Activated CD8-positive, alpha-beta memory T cell treated with anti-CD3 and anti-CD28 coated beads, Interleukin-2, amount 10 ng/mL, durations not matched to agents 7 days and 5 days (primary cell): ENCODE results near the gene CACNA1S. TPM values are rescaled to one million over a fixed set of nuclear protein-coding genes. Genes with fewer than 3 reads are reported as not detected.

Source experiments
- ATAC-seq: fragments of 150-1000 bp; cut with Tn5 transposase; one replicate; pipeline ENCODE4 v1.10.0; 2021; ENCODE audit warnings: moderate library complexity
- CTCF ChIA-PET: fragments of 350-600 bp; sonication (Branson Sonifier 250); formaldehyde crosslinking; loops from one replicate; lab custom pipeline; 2021; ENCODE audit warnings: antibody characterized with exemption; lab: Charles Lee
- DNase-seq: peaks from one replicate; pipeline ENCODE4 v3.0.0-alpha.2; 2020
- H3K27ac Mint-ChIP-seq: one replicate; pipeline ENCODE4 v1.8.0; 2021; ENCODE audit warnings: mild to moderate bottlenecking, mixed read lengths
- H3K27me3 Mint-ChIP-seq: one replicate; pipeline ENCODE4 v1.8.0; 2021; ENCODE audit warnings: mixed read lengths
- H3K36me3 Mint-ChIP-seq: one replicate; pipeline ENCODE4 v1.8.0; 2021; ENCODE audit warnings: mild to moderate bottlenecking, mixed read lengths
- H3K4me1 Mint-ChIP-seq: one replicate; pipeline ENCODE4 v1.8.0; 2021; ENCODE audit warnings: mixed read lengths
- H3K4me3 Mint-ChIP-seq: one replicate; pipeline ENCODE4 v1.8.0; 2021; ENCODE audit warnings: mild to moderate bottlenecking, moderate library complexity, mixed read lengths
- H3K9me3 Mint-ChIP-seq: one replicate; pipeline ENCODE4 v1.8.0; 2022; ENCODE audit warnings: low read depth, mixed read lengths
- total RNA-seq, 2 experiments: library from RNA; stranded (reverse); gene quantifications; one replicate each; pipeline ENCODE4 v1.2.3, GENCODE V29; 2021

The CACNA1S gene
- total RNA-seq, 2 experiments from 2014 or later = not detected

- Mint-ChIP-seq H3K27me3 (peaks cover 12% of the 10 kb centered on the region), H3K27ac (no peak overlapping the region), H3K4me3 (no peak overlapping the region), H3K36me3 (no peaks in the 10 kb centered on the region), H3K4me1 (peaks cover 5% of the 10 kb centered on the region), H3K9me3 (no peaks in the 10 kb centered on the region)
- no peak for ATAC-seq
- CTCF ChIA-PET = no interaction called here
- no peak for DNase-seq
These were observed 2.6 kb downstream of the CACNA1S start for GRCh38 chr1:201109651-201110050.

- no peak for ATAC-seq
These were observed 3.6 kb downstream of the CACNA1S start for GRCh38 chr1:201108614-201109013.

GRCh38 chr1:201105688-201106087 lies 6.5 kb downstream of the CACNA1S start:
- CTCF ChIA-PET = no interaction called here
- ATAC-seq (no peak), DNase-seq (no peak)
- Mint-ChIP-seq H3K27ac (no peak overlapping the region), H3K4me3 (no peak overlapping the region), H3K4me1 (no peaks in the 10 kb centered on the region), H3K9me3 (no peaks in the 10 kb centered on the region), H3K27me3 (no peaks in the 10 kb centered on the region), H3K36me3 (no peaks in the 10 kb centered on the region)

More at GRCh38 chr1:201108614-201109013, 3.6 kb downstream of the CACNA1S start:
- Mint-ChIP-seq H3K4me3 (no peak overlapping the region), H3K27ac (no peak overlapping the region), H3K36me3 (no peaks in the 10 kb centered on the region), H3K9me3 (no peaks in the 10 kb centered on the region), H3K27me3 (peaks cover 8% of the 10 kb centered on the region), H3K4me1 (no peaks in the 10 kb centered on the region)
- DNase-seq = no peak
- CTCF ChIA-PET = interaction anchor here (1.2 kb wide), 1 partner anchor 11 kb away, joined by 5 read pairs; no protein-coding TSS in a partner anchor

- Mint-ChIP-seq H3K4me3 (no peak overlapping the region), H3K36me3 (no peaks in the 10 kb centered on the region), H3K27ac (no peak overlapping the region), H3K9me3 (no peaks in the 10 kb centered on the region), H3K27me3 (no peaks in the 10 kb centered on the region), H3K4me1 (no peaks in the 10 kb centered on the region)
- no peak for DNase-seq
- CTCF ChIA-PET = no interaction called here
- ATAC-seq = no peak
These were observed 8.1 kb downstream of the CACNA1S start for GRCh38 chr1:201104141-201104540.

- Mint-ChIP-seq H3K36me3 (no peaks in the 10 kb centered on the region), H3K4me1 (no peaks in the 10 kb centered on the region), H3K4me3 (no peak overlapping the region), H3K27me3 (no peaks in the 10 kb centered on the region), H3K27ac (no peak overlapping the region), H3K9me3 (no peaks in the 10 kb centered on the region)
- DNase-seq = no peak
- CTCF ChIA-PET = no interaction called here
- no peak for ATAC-seq
These were observed 8.6 kb downstream of the CACNA1S start for GRCh38 chr1:201103666-201104065.

- ATAC-seq (no peak), DNase-seq (no peak)
- no peaks in the 10 kb centered on the region for H3K36me3 Mint-ChIP-seq
- CTCF ChIA-PET = interaction anchor here (1.1 kb wide), 1 partner anchor 19 kb away, joined by 4 read pairs; no protein-coding TSS in a partner anchor
- no peaks in the 10 kb centered on the region for H3K9me3 Mint-ChIP-seq
- H3K4me1 Mint-ChIP-seq = no peaks in the 10 kb centered on the region
- H3K27me3 Mint-ChIP-seq = peaks cover 13% of the 10 kb centered on the region
- no peak overlapping the region for H3K27ac Mint-ChIP-seq
- no peak overlapping the region for H3K4me3 Mint-ChIP-seq
These were observed 11.9 kb downstream of the CACNA1S start for GRCh38 chr1:201100169-201100930.

GRCh38 chr1:201098992-201099677 lies 13.1 kb downstream of the CACNA1S start:
- ATAC-seq (no peak), DNase-seq (no peak)
- Mint-ChIP-seq H3K9me3 (no peaks in the 10 kb centered on the region), H3K36me3 (no peaks in the 10 kb centered on the region), H3K27me3 (peaks cover 13% of the 10 kb centered on the region), H3K4me3 (no peak overlapping the region), H3K27ac (no peak overlapping the region), H3K4me1 (no peaks in the 10 kb centered on the region)
- CTCF ChIA-PET = interaction anchor here (1.1 to 1.8 kb wide), 2 partner anchors 14 to 20 kb away, joined by 4 read pairs; no protein-coding TSS in a partner anchor

GRCh38 chr1:201096977-201097856 lies 15.0 kb downstream of the CACNA1S start:
- Mint-ChIP-seq H3K9me3 (no peaks in the 10 kb centered on the region), H3K36me3 (no peaks in the 10 kb centered on the region), H3K4me3 (no peak overlapping the region), H3K27me3 (peaks cover 20% of the 10 kb centered on the region), H3K27ac (no peak overlapping the region), H3K4me1 (no peaks in the 10 kb centered on the region)
- CTCF ChIA-PET = interaction anchor here (1.0 to 1.4 kb wide), 4 partner anchors 11 to 90 kb away, joined by 3 to 4 read pairs (median 4); no protein-coding TSS in a partner anchor
- no peak for ATAC-seq
- no peak for DNase-seq

GRCh38 chr1:201096041-201096461 lies 16.2 kb downstream of the CACNA1S start:
- Mint-ChIP-seq H3K4me1 (no peaks in the 10 kb centered on the region), H3K27me3 (peaks cover 24% of the 10 kb centered on the region), H3K9me3 (no peaks in the 10 kb centered on the region), H3K36me3 (no peaks in the 10 kb centered on the region), H3K4me3 (no peak overlapping the region), H3K27ac (no peak overlapping the region)
- DNase-seq (no peak), ATAC-seq (no peak)
- CTCF ChIA-PET = interaction anchor here (0.7 to 1.4 kb wide), 3 partner anchors 10 to 53 kb away, joined by 3 to 4 read pairs (median 4); no protein-coding TSS in a partner anchor

GRCh38 chr1:201095581-201095980 lies 16.6 kb downstream of the CACNA1S start:
- Mint-ChIP-seq H3K9me3 (no peaks in the 10 kb centered on the region), H3K4me3 (no peak overlapping the region), H3K36me3 (no peaks in the 10 kb centered on the region), H3K27ac (no peak overlapping the region), H3K4me1 (no peaks in the 10 kb centered on the region), H3K27me3 (peaks cover 24% of the 10 kb centered on the region)
- no peak for DNase-seq
- ATAC-seq = no peak
- CTCF ChIA-PET = interaction anchor here (1.4 kb wide), 1 partner anchor 10 kb away, joined by 4 read pairs; no protein-coding TSS in a partner anchor

GRCh38 chr1:201094832-201095231 lies 17.4 kb downstream of the CACNA1S start:
- DNase-seq (no peak), ATAC-seq (no peak)
- Mint-ChIP-seq H3K9me3 (no peaks in the 10 kb centered on the region), H3K27ac (no peak overlapping the region), H3K36me3 (no peaks in the 10 kb centered on the region), H3K4me3 (no peak overlapping the region), H3K27me3 (peaks cover 28% of the 10 kb centered on the region), H3K4me1 (no peaks in the 10 kb centered on the region)
- CTCF ChIA-PET = interaction anchor here (1.1 kb wide), 1 partner anchor 10 kb away, joined by 3 read pairs; no protein-coding TSS in a partner anchor

GRCh38 chr1:201093962-201094361 lies 18.3 kb downstream of the CACNA1S start:
- H3K9me3 Mint-ChIP-seq = no peaks in the 10 kb centered on the region
- no peak for ATAC-seq
- H3K4me3 Mint-ChIP-seq = no peak overlapping the region
- H3K27ac Mint-ChIP-seq = no peak overlapping the region
- H3K36me3 Mint-ChIP-seq = no peaks in the 10 kb centered on the region
- H3K4me1 Mint-ChIP-seq = no peaks in the 10 kb centered on the region
- CTCF ChIA-PET = interaction anchor here (1.1 kb wide), 1 partner anchor 9 kb away, joined by 3 read pairs; no protein-coding TSS in a partner anchor
- DNase-seq = no peak
- peaks cover 34% of the 10 kb centered on the region for H3K27me3 Mint-ChIP-seq

GRCh38 chr1:201093561-201093960 lies 18.7 kb downstream of the CACNA1S start:
- no peak overlapping the region for H3K4me3 Mint-ChIP-seq

More at GRCh38 chr1:201093561-201093960, 18.7 kb downstream of the CACNA1S start:
- Mint-ChIP-seq H3K27ac (no peak overlapping the region), H3K9me3 (no peaks in the 10 kb centered on the region), H3K27me3 (peaks cover 34% of the 10 kb centered on the region), H3K36me3 (no peaks in the 10 kb centered on the region), H3K4me1 (no peaks in the 10 kb centered on the region)
- ATAC-seq = no peak
- DNase-seq = no peak
- CTCF ChIA-PET = no interaction called here
